ENCODE measurements around the gene PNLIPRP3. TPM values are rescaled to one million over a fixed set of nuclear protein-coding genes. Genes with fewer than 3 reads are reported as not detected.

Gene PNLIPRP3
- total and polyA plus RNA-seq, 10 of the 15 experiments (the other 5 are each of a cell fraction or from before 2014, with no cell fraction given) = 0.03 TPM; not detected in 9

- TF ChIP-seq, protein P1, sequence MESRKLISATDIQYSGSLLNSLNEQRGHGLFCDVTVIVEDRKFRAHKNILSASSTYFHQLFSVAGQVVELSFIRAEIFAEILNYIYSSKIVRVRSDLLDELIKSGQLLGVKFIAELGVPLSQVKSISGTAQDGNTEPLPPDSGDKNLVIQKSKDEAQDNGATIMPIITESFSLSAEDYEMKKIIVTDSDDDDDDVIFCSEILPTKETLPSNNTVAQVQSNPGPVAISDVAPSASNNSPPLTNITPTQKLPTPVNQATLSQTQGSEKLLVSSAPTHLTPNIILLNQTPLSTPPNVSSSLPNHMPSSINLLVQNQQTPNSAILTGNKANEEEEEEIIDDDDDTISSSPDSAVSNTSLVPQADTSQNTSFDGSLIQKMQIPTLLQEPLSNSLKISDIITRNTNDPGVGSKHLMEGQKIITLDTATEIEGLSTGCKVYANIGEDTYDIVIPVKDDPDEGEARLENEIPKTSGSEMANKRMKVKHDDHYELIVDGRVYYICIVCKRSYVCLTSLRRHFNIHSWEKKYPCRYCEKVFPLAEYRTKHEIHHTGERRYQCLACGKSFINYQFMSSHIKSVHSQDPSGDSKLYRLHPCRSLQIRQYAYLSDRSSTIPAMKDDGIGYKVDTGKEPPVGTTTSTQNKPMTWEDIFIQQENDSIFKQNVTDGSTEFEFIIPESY (IDR thresholded peaks at IDR 0.05) = no peak
- TF ChIP-seq SMC3 (IDR thresholded peaks at IDR 0.05; ENCODE audit: borderline replicate concordance, low read length) = no peak
- no peak for TF ChIP-seq EP300 (IDR thresholded peaks at IDR 0.05; ENCODE audit: borderline replicate concordance in 1 of 2, control insufficient read depth in 1 of 2, low read depth in 2 of 2, low read length in 2 of 2)
- no peak for TF ChIP-seq STAT1 (conservative IDR thresholded peaks at IDR 0.05)
- TF ChIP-seq IKZF2 (IDR thresholded peaks at IDR 0.05) = no peak
- TF ChIP-seq, protein P2, sequence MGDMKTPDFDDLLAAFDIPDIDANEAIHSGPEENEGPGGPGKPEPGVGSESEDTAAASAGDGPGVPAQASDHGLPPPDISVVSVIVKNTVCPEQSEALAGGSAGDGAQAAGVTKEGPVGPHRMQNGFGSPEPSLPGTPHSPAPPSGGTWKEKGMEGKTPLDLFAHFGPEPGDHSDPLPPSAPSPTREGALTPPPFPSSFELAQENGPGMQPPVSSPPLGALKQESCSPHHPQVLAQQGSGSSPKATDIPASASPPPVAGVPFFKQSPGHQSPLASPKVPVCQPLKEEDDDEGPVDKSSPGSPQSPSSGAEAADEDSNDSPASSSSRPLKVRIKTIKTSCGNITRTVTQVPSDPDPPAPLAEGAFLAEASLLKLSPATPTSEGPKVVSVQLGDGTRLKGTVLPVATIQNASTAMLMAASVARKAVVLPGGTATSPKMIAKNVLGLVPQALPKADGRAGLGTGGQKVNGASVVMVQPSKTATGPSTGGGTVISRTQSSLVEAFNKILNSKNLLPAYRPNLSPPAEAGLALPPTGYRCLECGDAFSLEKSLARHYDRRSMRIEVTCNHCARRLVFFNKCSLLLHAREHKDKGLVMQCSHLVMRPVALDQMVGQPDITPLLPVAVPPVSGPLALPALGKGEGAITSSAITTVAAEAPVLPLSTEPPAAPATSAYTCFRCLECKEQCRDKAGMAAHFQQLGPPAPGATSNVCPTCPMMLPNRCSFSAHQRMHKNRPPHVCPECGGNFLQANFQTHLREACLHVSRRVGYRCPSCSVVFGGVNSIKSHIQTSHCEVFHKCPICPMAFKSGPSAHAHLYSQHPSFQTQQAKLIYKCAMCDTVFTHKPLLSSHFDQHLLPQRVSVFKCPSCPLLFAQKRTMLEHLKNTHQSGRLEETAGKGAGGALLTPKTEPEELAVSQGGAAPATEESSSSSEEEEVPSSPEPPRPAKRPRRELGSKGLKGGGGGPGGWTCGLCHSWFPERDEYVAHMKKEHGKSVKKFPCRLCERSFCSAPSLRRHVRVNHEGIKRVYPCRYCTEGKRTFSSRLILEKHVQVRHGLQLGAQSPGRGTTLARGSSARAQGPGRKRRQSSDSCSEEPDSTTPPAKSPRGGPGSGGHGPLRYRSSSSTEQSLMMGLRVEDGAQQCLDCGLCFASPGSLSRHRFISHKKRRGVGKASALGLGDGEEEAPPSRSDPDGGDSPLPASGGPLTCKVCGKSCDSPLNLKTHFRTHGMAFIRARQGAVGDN (IDR thresholded peaks at IDR 0.05) = no peak
These were observed 32.6 kb downstream of the PNLIPRP3 start (continued) for GRCh38 chr10:116460219-116460618.

DNA sequence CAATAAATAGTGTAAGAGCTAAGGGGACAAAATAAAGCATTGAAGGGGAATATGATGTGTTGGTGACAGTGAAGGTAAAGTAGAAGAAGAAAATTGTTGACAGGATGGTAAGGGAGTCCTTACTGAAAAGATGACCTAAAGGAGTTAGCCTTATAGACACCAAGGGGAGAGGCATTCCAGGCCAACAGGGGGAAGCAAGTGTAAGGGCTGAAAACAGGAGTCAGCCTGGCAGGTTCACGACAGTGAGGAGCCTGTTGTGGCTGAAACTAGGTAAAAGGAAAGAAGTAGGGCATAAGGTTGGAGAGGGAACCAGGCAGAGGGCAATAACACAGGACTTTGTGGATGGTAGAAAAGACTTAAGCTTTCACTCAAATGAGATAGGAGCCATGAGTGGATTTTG is 34.0 kb downstream of the PNLIPRP3 start:
- ChIA-PET SMC1A (ENCODE audit: uncharacterized antibody, unreplicated experiment) (interaction anchor here (1.0 kb wide), 1 partner anchor 65 kb away, joined by 3 read pairs; no protein-coding TSS in a partner anchor), POLR2A (no interaction called here), RAD21 (ENCODE audit: unreplicated experiment) (no interaction called here), CTCF (interaction anchor here (1.2 kb wide), 1 partner anchor 18 kb away, joined by 5 read pairs; no protein-coding TSS in a partner anchor)
- H2AFZ ChIP-seq (ENCODE audit: control insufficient read depth, low read depth, low read length) = no peak overlapping the region
- intact Hi-C loops (cut with micrococcal nuclease; ENCODE audit: unreplicated experiment) (no loop called here), in situ Hi-C loops (cut with MboI) (no loop called here)
- no peak overlapping the region for H3K9ac ChIP-seq (ENCODE audit: control insufficient read depth, insufficient read depth, low read length)
- no peaks in the 10 kb centered on the region for H4K20me1 ChIP-seq (ENCODE audit: control insufficient read depth, insufficient read depth)
- H3K4me3 ChIP-seq = no peak overlapping the region
- H3K9me3 ChIP-seq (replicated peaks; ENCODE audit: control insufficient read depth, insufficient read depth, low read length) = no peaks in the 10 kb centered on the region
- no peak overlapping the region for H3K4me2 ChIP-seq (ENCODE audit: control insufficient read depth, insufficient read depth)
- H3K36me3 ChIP-seq (ENCODE audit: control insufficient read depth in 2 of 2, insufficient read depth in 2 of 2, low read length in 1 of 2) = no peaks in the 10 kb centered on the region
- no peak for TF ChIP-seq NBN (IDR thresholded peaks at IDR 0.05)
- TF ChIP-seq MYC (IDR thresholded peaks at IDR 0.05; ENCODE audit: insufficient read depth, insufficient read length, insufficient replicate concordance, low read length, severe bottlenecking) = no peak
- no peak for TF ChIP-seq TBL1XR1 (IDR thresholded peaks at IDR 0.05; ENCODE audit: low read depth, low read length)
- TF ChIP-seq BRCA1 (IDR thresholded peaks at IDR 0.05; ENCODE audit: low read depth, low read length) = no peak
- no peak for TF ChIP-seq SP1 (IDR thresholded peaks at IDR 0.05; ENCODE audit: low read depth, low read length)
- no peak for DNase-seq (ENCODE audit: low read depth, low spot score)
- 0% methylated on average over 1 of the region's 1 CpG for WGBS (ENCODE audit: insufficient coverage, insufficient replicate concordance, low lambda C conversion rate, missing lambda C conversion rate)
- H3K27me3 ChIP-seq (replicated peaks in 1 of 2; ENCODE audit: control insufficient read depth in 2 of 2, insufficient read depth in 2 of 2, low read length in 1 of 2) = no peaks in the 10 kb centered on the region
- BruUV-seq (replicated peaks) = no TSS peak
- FAIRE-seq = no peak
- no peak for ATAC-seq
- no peaks in the 10 kb centered on the region for H3K79me2 ChIP-seq (ENCODE audit: control insufficient read depth, insufficient read depth, low read length)
- no peak overlapping the region for H3K27ac ChIP-seq (ENCODE audit: control insufficient read depth, insufficient read depth)
- no peaks in the 10 kb centered on the region for H3K4me1 ChIP-seq (ENCODE audit: control insufficient read depth, insufficient read depth, low read length)
